Fibroblast of pulmonary artery (primary cell): ENCODE measurements around the gene MDC1.
A peak's percentile ranks its signal among the peaks of the same experiment; 100 is the strongest.
"Not testable (repeated sequence)": the region's sequence is repeated elsewhere in the genome, so short reads cannot be mapped to it uniquely, and the experiment has no call there.

Experiments used
- DNase-seq: peaks from one replicate; pipeline ENCODE4 v3.0.0-alpha.2; 2010; ENCODE audit warnings: low read depth
- H3K4me3 ChIP-seq: replicated peaks from 2 replicates; pipeline ENCODE4 v1.5.1; 2011; ENCODE audit warnings: low read depth, mild to moderate bottlenecking, control low read depth, low read length, moderate library complexity
- CTCF ChIP-seq: IDR thresholded peaks from 2 replicates; pipeline ENCODE4 v1.5.1; 2011; ENCODE audit warnings: mild to moderate bottlenecking, control low read depth, low read length, inconsistent platforms; ENCODE audit errors: missing control alignments

MDC1 gene

GRCh38 chr6:30720738-30721197, 3.7 kb upstream of the MDC1 start:
- TF ChIP-seq CTCF: no peak
- DNase-seq: peak; percentile 42
- peak overlapping the region; percentile 88 for H3K4me3 ChIP-seq

- H3K4me3 ChIP-seq: peak within 1 kb of the TSS; percentile 88
- no peak for TF ChIP-seq CTCF
- peak; percentile 98 for DNase-seq
Observed at GRCh38 chr6:30719791-30720737, 3.0 kb upstream of the MDC1 start, which contains the start of gene TUBB. Gene TUBB (plus strand): TSS chr6:30720352. CDS start chr6:30720507, 155 bp downstream.

GRCh38 chr6:30719356-30719755, 2.3 kb upstream of the MDC1 start:
- no peak for TF ChIP-seq CTCF
- no peak for DNase-seq
- peak overlapping the region; percentile 88 for H3K4me3 ChIP-seq

GRCh38 chr6:30717845-30718720, 1.0 kb upstream of the MDC1 start:
- H3K4me3 ChIP-seq: peak overlapping the region; percentile 57
- DNase-seq: not testable (repeated sequence)

- DNase-seq: no peak
- TF ChIP-seq CTCF: no peak
Observed at GRCh38 chr6:30716879-30717128, 277 bp downstream of the MDC1 start.

GRCh38 chr6:30714263-30714662, 2.8 kb downstream of the MDC1 start:
- DNase-seq: no peak
- H3K4me3 ChIP-seq: no peak overlapping the region
- no peak for TF ChIP-seq CTCF

More at GRCh38 chr6:30716879-30717128, 277 bp downstream of the MDC1 start:
- peak overlapping the region; percentile 86 for H3K4me3 ChIP-seq

GRCh38 chr6:30712441-30712945, 4.6 kb downstream of the MDC1 start:
- no peak for TF ChIP-seq CTCF
- H3K4me3 ChIP-seq: no peak overlapping the region
- no peak for DNase-seq
